ENCODE data around the gene UCHL1. TPM values are rescaled to one million over a fixed set of nuclear protein-coding genes. Genes with fewer than 3 reads are reported as not detected.
A peak's percentile ranks its signal among the peaks of the same experiment; 100 is the strongest.

The UCHL1 gene
- total RNA-seq (2014; rRNA removed; shearing (Covaris generic)) = not detected in 2 replicates

- DNase-seq (ENCODE audit: low spot score) = no peak
Measured at GRCh38 chr4:41256740-41257256, at the start of gene UCHL1. TSS of gene UCHL1 (plus strand) at chr4:41256928. CDS start at chr4:41256977, 49 bp downstream.

GRCh38 chr4:41207291-41207831 lies 49.4 kb upstream of the UCHL1 start:
- DNase-seq (ENCODE audit: low spot score) = no peak

GRCh38 chr4:41209187-41209586 lies 47.5 kb upstream of the UCHL1 start:
- DNase-seq (ENCODE audit: low spot score) = no peak

- DNase-seq (ENCODE audit: low spot score) = no peak
Measured at GRCh38 chr4:41209901-41210300, 46.8 kb upstream of the UCHL1 start.

GRCh38 chr4:41211951-41212615 lies 44.6 kb upstream of the UCHL1 start:
- DNase-seq (ENCODE audit: low spot score) = no peak

- peak; percentile 69 for DNase-seq (ENCODE audit: low spot score)
Measured at GRCh38 chr4:41212616-41213203, 44.0 kb upstream of the UCHL1 start.

GRCh38 chr4:41213625-41214135 lies 43.0 kb upstream of the UCHL1 start:
- peak; percentile 26 for DNase-seq (ENCODE audit: low spot score)

- DNase-seq (ENCODE audit: low spot score) = peak; percentile 93
Measured at GRCh38 chr4:41214136-41214824, 42.4 kb upstream of the UCHL1 start, which contains the start of gene APBB2. TSS of gene APBB2 (minus strand) at chr4:41214542. CDS start at chr4:41033254, 181,288 bp downstream.

- DNase-seq (ENCODE audit: low spot score) = no peak
Measured at GRCh38 chr4:41214825-41215146, 41.9 kb upstream of the UCHL1 start.

- DNase-seq (ENCODE audit: low spot score) = peak; percentile 25
Measured at GRCh38 chr4:41215155-41215554, 41.6 kb upstream of the UCHL1 start.

- peak; percentile 49 for DNase-seq (ENCODE audit: low spot score)
Measured at GRCh38 chr4:41215969-41216293, 40.8 kb upstream of the UCHL1 start.

GRCh38 chr4:41216294-41217019 lies 40.3 kb upstream of the UCHL1 start:
- peak; percentile 89 for DNase-seq (ENCODE audit: low spot score)

GRCh38 chr4:41217020-41217333 lies 39.8 kb upstream of the UCHL1 start:
- DNase-seq (ENCODE audit: low spot score) = no peak

GRCh38 chr4:41217374-41217773 lies 39.4 kb upstream of the UCHL1 start:
- no peak for DNase-seq (ENCODE audit: low spot score)

GRCh38 chr4:41218703-41219102 lies 38.0 kb upstream of the UCHL1 start:
- no peak for DNase-seq (ENCODE audit: low spot score)

- DNase-seq (ENCODE audit: low spot score) = no peak
Measured at GRCh38 chr4:41219421-41219950, 37.2 kb upstream of the UCHL1 start.

GRCh38 chr4:41221850-41222645 lies 34.7 kb upstream of the UCHL1 start:
- DNase-seq (ENCODE audit: low spot score) = no peak

- DNase-seq (ENCODE audit: low spot score) = no peak
Measured at GRCh38 chr4:41227902-41228301, 28.8 kb upstream of the UCHL1 start.

GRCh38 chr4:41232406-41232805 lies 24.3 kb upstream of the UCHL1 start:
- DNase-seq (ENCODE audit: low spot score) = no peak

GRCh38 chr4:41232856-41233255 lies 23.9 kb upstream of the UCHL1 start:
- no peak for DNase-seq (ENCODE audit: low spot score)

- no peak for DNase-seq (ENCODE audit: low spot score)
Measured at GRCh38 chr4:41236032-41236431, 20.7 kb upstream of the UCHL1 start.
